B cell (primary cell): ENCODE data around the gene RNASEH1. TPM values are rescaled to one million over a fixed set of nuclear protein-coding genes. Genes with fewer than 3 reads are reported as not detected.

Experiments
- ATAC-seq: fragments of 200-7000 bp; cut with Tn5 transposase; one replicate; pipeline ENCODE4 v1.10.0; 2021; ENCODE audit warnings: low read depth, mild to moderate bottlenecking, moderate number of reproducible peaks, moderate library complexity
- CTCF ChIA-PET: fragments of 350-600 bp; sonication (Branson Sonifier 250); formaldehyde crosslinking; loops from one replicate; lab custom pipeline; 2021; ENCODE audit warnings: antibody characterized with exemption, inconsistent platforms; lab: Charles Lee
- POLR2A ChIA-PET: fragments of 350-600 bp; sonication (Branson Sonifier 250); formaldehyde crosslinking; loops from one replicate; lab custom pipeline; 2021; ENCODE audit warnings: antibody characterized with exemption; lab: Charles Lee
- DNase-seq: peaks from one replicate; pipeline ENCODE4 v3.0.0; 2013
- H2AFZ ChIP-seq: 2 replicates; pipeline ENCODE4 v1.6.1; 2012; ENCODE audit warnings: mild to moderate bottlenecking, low read depth, low read length; ENCODE audit not compliant: insufficient read depth, poor library complexity, severe bottlenecking
- H3K27ac ChIP-seq, 2 donors: 1 replicate in 1 of 2; 2 replicates in 1 of 2; pipeline ENCODE4 v1.5.1; 2012 to 2013; ENCODE audit warnings: low read length in 2 of 2, mild to moderate bottlenecking in 2 of 2, moderate library complexity in 1 of 2
- H3K27me3 ChIP-seq, 4 experiments: fragments of 200-600 bp in 1 of 4; sonication (generic) in 1 of 4; replicated peaks in 1 of 4; 1 replicate in 2 of 4; 2 replicates in 2 of 4; pipeline versions ENCODE4 v1.6.1 to v1.7.0; 2013 to 2016; ENCODE audit warnings: low read length in 3 of 4, mild to moderate bottlenecking in 2 of 4, mixed read lengths in 1 of 4, moderate library complexity in 1 of 4; ENCODE audit not compliant: insufficient read depth in 4 of 4, control insufficient read depth in 3 of 4; ENCODE audit errors: control extremely low read depth in 1 of 4
- H3K36me3 ChIP-seq, 2 experiments: replicated peaks in 1 of 2; 1 replicate in 1 of 2; 2 replicates in 1 of 2; pipeline versions ENCODE4 v1.6.1 to v1.7.1; 2013; ENCODE audit warnings: low read length in 1 of 2; ENCODE audit not compliant: insufficient read depth in 2 of 2, control insufficient read depth in 1 of 2; ENCODE audit errors: control extremely low read depth in 1 of 2, extremely low read depth in 1 of 2
- H3K4me1 ChIP-seq, 2 donors: fragments of 200-600 bp in 1 of 2; sonication (generic) in 1 of 2; 1 replicate in 1 of 2; 2 replicates in 1 of 2; pipeline versions ENCODE4 v1.5.1 to v1.6.1; 2013 to 2017; ENCODE audit warnings: low read length in 2 of 2; ENCODE audit not compliant: control insufficient read depth in 2 of 2, insufficient read depth in 2 of 2
- H3K4me2 ChIP-seq: replicated peaks from 2 replicates; pipeline ENCODE3; 2012; ENCODE audit warnings: mild to moderate bottlenecking, low read depth, low read length; ENCODE audit not compliant: poor library complexity, severe bottlenecking
- H3K4me3 ChIP-seq, 5 experiments: fragments of 200-600 bp in 1 of 5; sonication (generic) in 1 of 5; 1 replicate in 3 of 5; 2 replicates in 2 of 5; pipeline versions ENCODE4 v1.5.1 to v1.7.0; 2011 to 2016; ENCODE audit warnings: low read length in 4 of 5, mild to moderate bottlenecking in 4 of 5, low read depth in 2 of 5, control low read depth in 1 of 5, moderate library complexity in 1 of 5; ENCODE audit not compliant: insufficient read depth in 1 of 5; ENCODE audit errors: control extremely low read depth in 1 of 5, extremely low read depth in 1 of 5
- H3K79me2 ChIP-seq: fragments of 200-600 bp; sonication (generic); one replicate; pipeline ENCODE4 v1.6.0; 2016; ENCODE audit warnings: low read length; ENCODE audit not compliant: control insufficient read depth, insufficient read depth
- H3K9ac ChIP-seq: fragments of 200-600 bp; sonication (generic); 2 replicates; pipeline ENCODE4 v1.6.1; 2017; ENCODE audit warnings: mild to moderate bottlenecking, low read length, moderate library complexity
- H3K9me3 ChIP-seq, 3 donors: one replicate each; pipeline versions ENCODE4 v1.6.1 to v1.7.1; 2013; ENCODE audit warnings: low read length in 2 of 3; ENCODE audit not compliant: control insufficient read depth in 2 of 3, insufficient read depth in 1 of 3; ENCODE audit errors: control extremely low read depth in 1 of 3
- H4K20me1 ChIP-seq: 2 replicates; pipeline ENCODE4 v1.6.0; 2012; ENCODE audit warnings: mild to moderate bottlenecking, low read length; ENCODE audit not compliant: insufficient read depth, control insufficient read depth, poor library complexity, severe bottlenecking
- H3K27ac Mint-ChIP-seq: one replicate; pipeline ENCODE4 v1.8.0; 2021; ENCODE audit warnings: mixed read lengths
- H3K27me3 Mint-ChIP-seq: one replicate; pipeline ENCODE4 v1.8.0; 2021; ENCODE audit warnings: mixed read lengths
- H3K4me1 Mint-ChIP-seq: one replicate; pipeline ENCODE4 v1.8.0; 2021; ENCODE audit warnings: mixed read lengths
- H3K4me3 Mint-ChIP-seq: one replicate; pipeline ENCODE4 v1.8.0; 2021; ENCODE audit warnings: mixed read lengths
- H3K9me3 Mint-ChIP-seq: one replicate; pipeline ENCODE4 v1.8.0; 2022; ENCODE audit warnings: mixed read lengths; ENCODE audit not compliant: insufficient read depth
- EZH2 ChIP-seq: IDR thresholded peaks from 2 replicates; pipeline ENCODE4 v1.6.1; 2012; ENCODE audit warnings: borderline replicate concordance, low read depth, mild to moderate bottlenecking, moderate library complexity, low read length; ENCODE audit not compliant: insufficient read depth, poor library complexity, severe bottlenecking
- WGBS: methylation state at CpG from one replicate; pipeline ENCODE4 v1.1.5; 2013; ENCODE audit warnings: missing lambda C conversion rate; ENCODE audit not compliant: insufficient coverage; 5-methylcytosine and 5-hydroxymethylcytosine counted together
- intact Hi-C: fragments of 100-400 bp; cut with micrococcal nuclease; formaldehyde crosslinking; loops from one replicate; pipeline ENCODE4 v1.10.0; 2022
- polyA plus RNA-seq: library from polyadenylated mRNA; depleted of rRNA; stranded (reverse); fragments of >200 nt; gene quantifications from 2 replicates; pipeline ENCODE4 v1.2.3, GENCODE V29; 2012
- total RNA-seq, 2 donors: library from RNA; stranded (reverse); fragments of 120-200 nt in 1 of 2; gene quantifications; 1 replicate in 1 of 2; 2 replicates in 1 of 2; pipeline versions ENCODE4 v1.2.3 to v1.2.4, GENCODE V29; 2013 to 2022
- TF ChIP-seq, protein P1 (sequence below): fragments of 200-600 bp; IDR thresholded peaks from one replicate; pipeline ENCODE4 v1.8.0; 2022; ENCODE audit warnings: antibody characterized with exemption, mild to moderate bottlenecking

Gene RNASEH1
- total and polyA plus RNA-seq, 2 donors (not counting 1 experiment from before 2014, with no cell fraction given) = 7.2 to 25.1 TPM

DNA sequence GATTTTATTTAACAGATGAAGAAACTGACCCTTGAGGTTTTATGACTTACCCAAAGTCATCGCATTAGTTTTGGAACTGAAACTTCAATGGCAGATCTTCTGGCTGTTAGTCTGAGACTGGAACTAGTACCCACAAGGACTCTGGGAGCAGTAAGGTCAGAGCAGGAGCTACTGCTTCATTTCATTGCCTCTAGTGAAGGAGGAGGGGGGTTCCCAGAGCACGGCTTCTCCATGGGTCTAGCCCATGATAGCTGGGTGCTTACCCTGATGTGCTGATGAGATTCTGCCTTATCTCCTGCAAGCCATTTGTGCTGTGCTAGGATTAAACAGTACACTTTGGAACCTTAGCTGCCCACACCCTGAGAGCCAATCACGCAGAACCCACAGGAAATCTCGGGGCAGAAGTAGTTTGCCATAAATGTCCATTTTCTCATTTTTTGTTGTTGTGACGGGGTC lies 5.4 kb upstream of the RNASEH1 start:
- ChIA-PET CTCF (interaction anchor here (1.1 to 1.8 kb wide), 3 partner anchors 10 to 185 kb away, joined by 3 to 16 read pairs (median 3); partner anchors contain the start of gene RPS7), POLR2A (interaction anchor here (0.8 to 1.2 kb wide), 3 partner anchors 11 to 45 kb away, joined by 4 to 10 read pairs (median 5); partner anchors contain the start of genes ADI1 and RPS7)
- H3K27me3 Mint-ChIP-seq = no peaks in the 10 kb centered on the region
- 81% methylated on average over 2 of the region's 5 CpGs for WGBS
- no peaks in the 10 kb centered on the region for H3K9me3 Mint-ChIP-seq
- Histone ChIP-seq H3K9me3 (peaks cover 0 to 4% (median 0%) of the 10 kb centered on the region in 3 donors), H3K36me3 (peaks cover 0 to 6% of the 10 kb centered on the region in 2 experiments), H3K27ac (peak overlapping the region; percentile 73), H4K20me1 (no peaks in the 10 kb centered on the region), H3K9ac (peak overlapping the region; percentile 25), H3K79me2 (no peaks in the 10 kb centered on the region), H3K4me1 (peaks cover 34 to 50% of the 10 kb centered on the region in 2 donors), H2AFZ (peak overlapping the region; percentile 43), H3K4me3 (peak overlapping the region in 4 of 5 experiments; percentile 21 to 42 (median 28)), H3K4me2 (peak overlapping the region; percentile 59), H3K27me3 (no peaks in the 10 kb centered on the region)
- ATAC-seq = peak; percentile 56
- peak overlapping the region; percentile 95 for H3K27ac Mint-ChIP-seq
- H3K4me3 Mint-ChIP-seq = peak overlapping the region; percentile 84
- TF ChIP-seq, protein P1, sequence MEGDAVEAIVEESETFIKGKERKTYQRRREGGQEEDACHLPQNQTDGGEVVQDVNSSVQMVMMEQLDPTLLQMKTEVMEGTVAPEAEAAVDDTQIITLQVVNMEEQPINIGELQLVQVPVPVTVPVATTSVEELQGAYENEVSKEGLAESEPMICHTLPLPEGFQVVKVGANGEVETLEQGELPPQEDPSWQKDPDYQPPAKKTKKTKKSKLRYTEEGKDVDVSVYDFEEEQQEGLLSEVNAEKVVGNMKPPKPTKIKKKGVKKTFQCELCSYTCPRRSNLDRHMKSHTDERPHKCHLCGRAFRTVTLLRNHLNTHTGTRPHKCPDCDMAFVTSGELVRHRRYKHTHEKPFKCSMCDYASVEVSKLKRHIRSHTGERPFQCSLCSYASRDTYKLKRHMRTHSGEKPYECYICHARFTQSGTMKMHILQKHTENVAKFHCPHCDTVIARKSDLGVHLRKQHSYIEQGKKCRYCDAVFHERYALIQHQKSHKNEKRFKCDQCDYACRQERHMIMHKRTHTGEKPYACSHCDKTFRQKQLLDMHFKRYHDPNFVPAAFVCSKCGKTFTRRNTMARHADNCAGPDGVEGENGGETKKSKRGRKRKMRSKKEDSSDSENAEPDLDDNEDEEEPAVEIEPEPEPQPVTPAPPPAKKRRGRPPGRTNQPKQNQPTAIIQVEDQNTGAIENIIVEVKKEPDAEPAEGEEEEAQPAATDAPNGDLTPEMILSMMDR = no peak
- TF ChIP-seq EZH2 = no peak
- H3K4me1 Mint-ChIP-seq = peaks cover 46% of the 10 kb centered on the region
- peak; percentile 51 for DNase-seq
- intact Hi-C loops = loop anchor here (1.0 kb wide), 1 partner anchor 12 kb away; the partner anchor contains the start of gene RPS7
